SU-DHL-6 (cell line): ENCODE results near the gene INTS11.

Experiments used
- EZH2phosphoT487 ChIP-seq: fragments of 200-600 bp; sonication (generic), shearing (Covaris generic); conservative IDR thresholded peaks from 2 replicates; pipeline ENCODE4 v1.6.1; 2018; ENCODE audit warnings: mild to moderate bottlenecking, antibody characterized with exemption, low read length, moderate library complexity, mixed read lengths
- TF ChIP-seq, protein P1 (sequence below): fragments of 200-600 bp; sonication (generic); IDR thresholded peaks from one replicate; pipeline ENCODE4 v1.5.1; 2017; ENCODE audit warnings: antibody characterized with exemption, mild to moderate bottlenecking, low read length, moderate library complexity; ENCODE audit not compliant: insufficient read depth, poor library complexity, severe bottlenecking

DNA sequence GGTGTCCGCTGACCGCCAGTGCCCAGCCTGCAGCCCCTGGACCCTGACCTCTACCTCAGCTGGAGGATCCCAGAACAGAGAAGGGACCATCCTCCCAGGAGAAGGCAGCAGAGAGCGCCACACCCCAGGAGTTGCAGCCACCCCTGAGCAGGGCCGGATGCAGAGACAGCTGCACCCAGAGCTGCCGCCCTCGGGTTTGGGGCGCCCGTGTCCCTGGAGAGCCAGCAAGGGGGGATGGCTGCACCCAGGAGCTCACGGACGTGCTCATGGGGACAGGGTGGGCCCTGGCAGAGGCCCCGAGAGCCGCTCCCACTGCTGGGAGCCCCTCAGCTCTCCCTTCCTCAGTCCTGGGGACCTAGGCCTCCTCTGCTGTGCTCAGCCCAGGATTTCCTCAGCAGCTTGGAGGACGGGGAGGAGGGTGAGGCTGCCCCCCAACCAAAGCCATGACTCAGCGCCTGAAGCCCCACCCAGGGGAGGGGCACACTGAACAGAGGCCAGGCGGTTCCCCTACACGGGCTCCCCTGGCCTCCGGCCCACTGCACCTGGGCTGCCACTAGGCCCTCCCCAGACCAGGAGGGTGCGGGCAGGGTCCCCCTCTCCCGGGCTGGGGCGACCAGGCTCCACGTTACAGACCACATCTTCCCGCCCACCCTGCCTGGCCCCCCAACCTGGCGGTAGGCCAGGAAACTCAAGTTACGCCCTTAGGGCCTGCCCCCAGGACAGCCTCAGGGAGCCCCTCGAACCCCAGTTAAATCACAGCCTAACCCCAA is 19.0 kb downstream of the INTS11 start:
- TF ChIP-seq, protein P1, sequence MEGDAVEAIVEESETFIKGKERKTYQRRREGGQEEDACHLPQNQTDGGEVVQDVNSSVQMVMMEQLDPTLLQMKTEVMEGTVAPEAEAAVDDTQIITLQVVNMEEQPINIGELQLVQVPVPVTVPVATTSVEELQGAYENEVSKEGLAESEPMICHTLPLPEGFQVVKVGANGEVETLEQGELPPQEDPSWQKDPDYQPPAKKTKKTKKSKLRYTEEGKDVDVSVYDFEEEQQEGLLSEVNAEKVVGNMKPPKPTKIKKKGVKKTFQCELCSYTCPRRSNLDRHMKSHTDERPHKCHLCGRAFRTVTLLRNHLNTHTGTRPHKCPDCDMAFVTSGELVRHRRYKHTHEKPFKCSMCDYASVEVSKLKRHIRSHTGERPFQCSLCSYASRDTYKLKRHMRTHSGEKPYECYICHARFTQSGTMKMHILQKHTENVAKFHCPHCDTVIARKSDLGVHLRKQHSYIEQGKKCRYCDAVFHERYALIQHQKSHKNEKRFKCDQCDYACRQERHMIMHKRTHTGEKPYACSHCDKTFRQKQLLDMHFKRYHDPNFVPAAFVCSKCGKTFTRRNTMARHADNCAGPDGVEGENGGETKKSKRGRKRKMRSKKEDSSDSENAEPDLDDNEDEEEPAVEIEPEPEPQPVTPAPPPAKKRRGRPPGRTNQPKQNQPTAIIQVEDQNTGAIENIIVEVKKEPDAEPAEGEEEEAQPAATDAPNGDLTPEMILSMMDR = no peak
- TF ChIP-seq EZH2phosphoT487 = no peak
